HEK293T (cell line): Measurements from ENCODE around the gene CLEC18C.
"Not testable (repeated sequence)": the region's sequence is repeated elsewhere in the genome, so short reads cannot be mapped to it uniquely, and the experiment has no call there.

Experiments used
- CTCF ChIA-PET: fragments of 350-600 bp; formaldehyde crosslinking; extraction: SDS; loops from one replicate; lab custom pipeline; 2021; ENCODE audit warnings: antibody characterized with exemption, inconsistent platforms; lab: Yijun Ruan, JAX
- POLR2A ChIA-PET: fragments of 350-600 bp; formaldehyde crosslinking; extraction: SDS; loops from one replicate; lab custom pipeline; 2020; ENCODE audit warnings: antibody characterized with exemption, inconsistent platforms; lab: Yijun Ruan, JAX
- DNase-seq: peaks from one replicate; pipeline ENCODE4 v3.0.0; 2012; ENCODE audit warnings: mixed read lengths; ENCODE audit errors: extremely low spot score
- ARNT ChIP-seq: fragments of 450-650 bp; IDR thresholded peaks from 2 replicates; pipeline ENCODE4 v1.6.1; 2017; ENCODE audit warnings: mild to moderate bottlenecking
- BHLHE40 ChIP-seq: fragments of 450-650 bp; IDR thresholded peaks from 2 replicates; pipeline ENCODE4 v1.6.1; 2016; ENCODE audit warnings: mild to moderate bottlenecking, moderate library complexity, borderline replicate concordance
- CTBP1 ChIP-seq: fragments of 450-650 bp; IDR thresholded peaks from 2 replicates; pipeline ENCODE4 v1.6.1; 2016; ENCODE audit warnings: borderline replicate concordance
- ELF4 ChIP-seq: fragments of 450-650 bp; IDR thresholded peaks from 2 replicates; pipeline ENCODE4 v1.6.1; 2017; ENCODE audit warnings: antibody characterized with exemption
- FOXA1 ChIP-seq: fragments of 450-650 bp; IDR thresholded peaks from 2 replicates; pipeline ENCODE4 v1.6.1; 2016; ENCODE audit warnings: mild to moderate bottlenecking
- FOXK2 ChIP-seq: fragments of 450-650 bp; IDR thresholded peaks from 2 replicates; pipeline ENCODE4 v1.6.1; 2016; ENCODE audit warnings: mild to moderate bottlenecking
- FOXM1 ChIP-seq: fragments of 450-650 bp; IDR thresholded peaks from 2 replicates; pipeline ENCODE4 v1.6.1; 2017; ENCODE audit warnings: mild to moderate bottlenecking, borderline replicate concordance
- HDGF ChIP-seq: fragments of 450-650 bp; IDR thresholded peaks from 2 replicates; pipeline ENCODE4 v1.6.1; 2017; ENCODE audit warnings: antibody characterized with exemption, borderline replicate concordance
- L3MBTL2 ChIP-seq: fragments of 450-650 bp; conservative IDR thresholded peaks from 2 replicates; pipeline ENCODE4 v1.6.1; 2016; ENCODE audit warnings: mild to moderate bottlenecking
- LEF1 ChIP-seq: fragments of 450-650 bp; IDR thresholded peaks from 2 replicates; pipeline ENCODE4 v1.6.1; 2017; ENCODE audit warnings: mild to moderate bottlenecking, borderline replicate concordance
- NFRKB ChIP-seq: fragments of 450-650 bp; IDR thresholded peaks from 2 replicates; pipeline ENCODE4 v1.6.1; 2016; ENCODE audit warnings: mild to moderate bottlenecking, moderate library complexity
- SP1 ChIP-seq: fragments of 450-650 bp; IDR thresholded peaks from 2 replicates; pipeline ENCODE4 v1.6.1; 2017
- SUZ12 ChIP-seq: fragments of 450-650 bp; IDR thresholded peaks from 2 replicates; pipeline ENCODE4 v1.6.1; 2016; ENCODE audit warnings: mild to moderate bottlenecking
- TARDBP ChIP-seq: fragments of 450-650 bp; IDR thresholded peaks from 2 replicates; pipeline ENCODE4 v1.6.1; 2016
- ZNF384 ChIP-seq: fragments of 450-650 bp; IDR thresholded peaks from 2 replicates; pipeline ENCODE4 v1.6.1; 2016
- TF ChIP-seq, protein P1 (sequence below): fragments of 450-650 bp; IDR thresholded peaks from 2 replicates; pipeline ENCODE4 v1.6.1; 2016

CLEC18C gene

DNA sequence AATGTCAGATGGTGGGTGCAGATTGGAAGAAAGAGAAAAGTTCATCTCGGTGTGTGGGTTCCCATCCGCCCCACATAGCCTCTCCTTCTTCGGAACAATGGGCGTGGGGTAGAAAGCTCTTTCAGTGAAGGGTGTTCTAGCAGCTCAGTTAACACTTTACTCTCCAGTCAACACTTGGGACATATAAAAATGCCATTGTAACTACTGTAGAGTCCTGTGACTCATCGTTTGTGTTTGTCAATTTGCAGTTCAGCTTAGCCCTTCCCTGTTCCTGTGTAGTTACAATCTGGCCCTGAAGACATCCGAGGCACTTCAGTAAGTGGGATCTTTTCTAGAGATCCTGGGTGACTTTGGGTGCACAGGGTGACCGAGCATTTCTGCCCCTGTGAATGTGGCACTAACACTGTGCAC is 11.5 kb upstream of the CLEC18C start:
- peak; percentile 5 for DNase-seq
- CTCF ChIA-PET = no interaction called here
- TF ChIP-seq FOXA1 (no peak), SP1 (no peak), ELF4 (no peak), BHLHE40 (no peak), ZNF384 (no peak), SUZ12 (no peak), FOXK2 (no peak), HDGF (no peak), FOXM1 (no peak), L3MBTL2 (no peak), NFRKB (no peak), CTBP1 (no peak), ARNT (no peak), TARDBP (no peak), LEF1 (no peak)
- TF ChIP-seq, protein P1, sequence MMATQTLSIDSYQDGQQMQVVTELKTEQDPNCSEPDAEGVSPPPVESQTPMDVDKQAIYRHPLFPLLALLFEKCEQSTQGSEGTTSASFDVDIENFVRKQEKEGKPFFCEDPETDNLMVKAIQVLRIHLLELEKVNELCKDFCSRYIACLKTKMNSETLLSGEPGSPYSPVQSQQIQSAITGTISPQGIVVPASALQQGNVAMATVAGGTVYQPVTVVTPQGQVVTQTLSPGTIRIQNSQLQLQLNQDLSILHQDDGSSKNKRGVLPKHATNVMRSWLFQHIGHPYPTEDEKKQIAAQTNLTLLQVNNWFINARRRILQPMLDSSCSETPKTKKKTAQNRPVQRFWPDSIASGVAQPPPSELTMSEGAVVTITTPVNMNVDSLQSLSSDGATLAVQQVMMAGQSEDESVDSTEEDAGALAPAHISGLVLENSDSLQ = no peak
- POLR2A ChIA-PET = no interaction called here

DNA sequence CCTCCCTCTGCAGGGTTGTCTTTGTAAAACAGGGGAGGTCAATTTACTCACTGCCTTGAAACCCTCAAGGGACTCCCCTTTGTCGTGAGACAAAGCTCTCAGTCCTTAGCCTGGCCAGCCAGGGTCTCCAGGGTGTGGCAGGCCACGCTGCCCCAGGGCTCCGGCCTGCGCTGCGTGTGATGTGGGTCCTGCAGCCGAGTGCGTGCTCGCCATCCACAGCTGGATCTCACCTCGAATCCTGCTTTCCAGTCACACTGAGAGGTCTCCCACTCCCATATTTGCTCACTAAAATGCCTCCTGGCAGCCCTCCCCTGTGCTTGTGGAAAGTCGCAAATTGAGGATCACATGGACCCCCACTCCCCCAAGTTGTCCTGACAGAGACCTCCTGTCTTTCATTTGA is 10.0 kb upstream of the CLEC18C start:
- ChIA-PET CTCF (no interaction called here), POLR2A (no interaction called here)
- no peak for TF ChIP-seq SP1
- no peak for TF ChIP-seq BHLHE40
- TF ChIP-seq, protein P1 = no peak
- no peak for TF ChIP-seq FOXA1
- TF ChIP-seq ZNF384 = no peak
- TF ChIP-seq SUZ12 = no peak
- no peak for DNase-seq

DNA sequence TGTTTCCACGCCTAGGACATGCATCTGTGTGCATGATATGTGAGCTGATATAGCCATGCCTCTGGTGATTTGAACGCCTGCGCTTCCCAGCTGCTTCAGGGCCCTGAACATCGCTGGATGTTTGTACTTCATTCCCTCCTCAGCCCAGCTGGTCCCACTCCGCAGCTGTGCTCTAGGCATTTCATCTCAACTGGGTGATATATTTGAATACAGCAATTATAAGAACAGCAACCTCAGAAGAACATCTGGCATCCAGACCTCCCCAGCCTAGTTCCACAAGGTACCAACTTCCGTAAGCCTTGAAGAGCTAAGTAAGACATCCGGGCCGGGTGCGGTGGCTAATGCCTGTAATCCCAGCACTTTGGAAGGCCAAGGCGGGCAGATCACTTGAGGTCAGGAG is 6.9 kb upstream of the CLEC18C start:
- CTCF ChIA-PET = interaction anchor here (0.6 to 0.7 kb wide), 2 partner anchors 319 to 384 kb away, joined by 3 to 4 read pairs; no protein-coding TSS in a partner anchor
- DNase-seq, POLR2A ChIA-PET: not testable (repeated sequence)

DNA sequence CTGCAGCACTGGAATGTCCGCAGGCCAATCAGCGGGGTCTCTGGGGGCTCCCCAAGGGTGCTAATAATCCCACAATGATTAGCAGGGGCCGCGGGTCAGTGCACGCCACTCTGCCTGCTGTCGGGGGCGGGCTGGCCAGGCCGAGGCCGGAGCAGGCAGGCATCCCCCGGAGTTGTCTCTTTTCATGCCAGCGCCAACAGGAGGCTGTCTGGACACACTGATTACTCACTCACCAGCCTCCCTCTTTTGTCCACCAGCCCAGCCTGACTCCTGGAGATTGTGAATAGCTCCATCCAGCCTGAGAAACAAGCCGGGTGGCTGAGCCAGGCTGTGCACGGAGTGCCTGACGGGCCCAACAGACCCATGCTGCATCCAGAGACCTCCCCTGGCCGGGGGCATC is 329 bp downstream of the CLEC18C start:
- POLR2A ChIA-PET, CTCF ChIA-PET: not testable (repeated sequence)

DNA sequence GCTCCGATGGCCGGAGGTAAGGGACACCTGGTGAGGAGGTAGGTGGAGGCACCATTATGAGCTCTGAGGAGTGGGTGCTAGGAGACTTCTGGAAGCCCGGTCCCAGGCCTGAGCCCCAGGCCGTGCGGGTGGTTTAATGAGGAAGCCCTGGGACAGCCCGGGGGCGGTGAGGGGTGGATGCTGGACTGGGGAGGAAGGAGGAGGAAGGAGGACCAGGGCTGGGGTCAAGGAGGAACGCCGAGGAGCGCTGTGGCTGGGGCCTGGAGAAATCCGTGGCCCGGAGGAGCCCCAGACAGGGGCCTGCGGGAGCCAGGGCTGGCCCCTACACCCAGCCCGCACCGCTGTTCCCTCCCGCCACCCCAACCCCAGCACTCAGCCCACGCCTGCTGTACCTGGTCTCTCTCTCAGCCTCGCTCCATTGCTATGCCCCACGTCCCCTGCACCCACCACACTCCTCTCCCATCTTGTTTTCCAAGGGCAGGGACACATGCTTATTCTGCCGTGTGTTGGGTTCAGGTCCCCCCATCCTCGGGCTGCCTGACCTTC is 873 bp downstream of the CLEC18C start:
- DNase-seq, CTCF ChIA-PET, POLR2A ChIA-PET: not testable (repeated sequence)

More for the DNA sequence above, 329 bp downstream of the CLEC18C start:
- not testable (repeated sequence) for DNase-seq

DNA sequence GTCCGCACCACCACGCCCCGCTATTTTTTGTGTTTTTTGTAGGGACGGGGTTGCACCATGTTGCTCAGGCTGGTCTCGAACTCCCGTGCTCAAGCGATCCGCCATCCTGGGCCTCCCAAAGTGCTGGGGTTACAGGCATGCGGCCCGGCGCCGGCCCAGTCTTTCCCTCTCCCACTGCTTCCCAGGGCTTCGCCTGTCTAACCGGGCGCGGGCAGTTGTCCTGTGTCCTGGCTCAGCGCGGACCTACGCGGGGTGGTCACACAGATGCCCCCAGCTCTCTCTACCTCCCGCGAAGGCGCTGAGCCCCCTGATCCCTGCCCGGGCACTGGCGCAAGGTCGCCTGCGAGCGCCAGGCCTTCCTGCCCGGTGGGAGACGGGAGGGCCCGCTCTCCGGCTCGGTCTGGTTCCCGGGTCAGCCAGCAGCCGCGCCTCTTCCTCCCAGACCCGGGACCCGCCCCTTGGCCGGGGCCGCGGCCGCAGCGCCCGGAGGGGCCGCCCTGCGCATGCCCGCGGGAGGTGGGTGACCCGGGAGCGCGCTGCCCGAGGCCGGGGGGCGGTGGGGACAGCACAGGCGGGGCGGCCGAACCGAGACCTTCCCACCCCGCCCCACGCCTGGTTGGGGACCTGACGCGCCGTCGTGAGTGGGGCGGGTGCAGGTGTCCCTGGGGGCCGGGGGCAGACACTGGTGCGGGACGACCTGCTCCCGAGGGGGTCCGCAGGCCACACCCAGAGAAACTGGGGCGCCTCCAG is 14.4 kb downstream of the CLEC18C start:
- CTCF ChIA-PET, POLR2A ChIA-PET, DNase-seq: not testable (repeated sequence)

DNA sequence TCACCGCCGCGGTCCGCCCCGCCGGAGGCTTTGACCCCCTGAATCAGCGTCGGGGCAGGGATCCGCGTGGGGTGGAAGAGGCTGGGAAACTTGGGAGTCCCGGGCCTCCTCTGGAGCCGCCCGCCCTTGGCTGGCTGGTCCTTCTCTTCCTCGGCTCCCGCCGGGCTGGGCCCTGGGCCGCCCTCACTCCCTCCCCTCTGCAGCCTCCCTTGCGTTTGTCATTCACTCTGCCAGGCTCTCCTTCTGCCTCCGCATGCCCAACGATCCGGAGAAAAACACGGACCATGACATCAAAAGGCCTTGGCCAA is 15.0 kb downstream of the CLEC18C start:
- POLR2A ChIA-PET, CTCF ChIA-PET, DNase-seq: not testable (repeated sequence)

DNA sequence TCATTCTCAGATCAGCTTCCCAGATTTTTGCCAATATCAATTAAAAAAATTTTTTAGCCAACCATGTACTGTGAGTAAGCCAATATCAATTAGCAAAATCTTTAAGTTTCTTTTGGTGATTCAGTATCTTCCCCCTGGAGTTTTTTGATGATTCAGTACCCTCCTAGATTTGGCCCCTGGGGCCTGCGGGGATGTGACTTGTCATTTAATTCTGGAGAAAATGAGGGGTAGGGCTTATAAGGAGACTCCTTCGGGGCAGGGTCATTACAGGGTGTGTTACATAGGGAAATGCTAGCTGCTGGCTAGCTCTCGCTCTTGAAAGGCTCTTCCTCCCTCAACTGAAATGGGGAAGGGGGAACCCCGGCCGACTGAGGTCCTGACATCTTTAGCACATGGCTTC is 17.0 kb downstream of the CLEC18C start:
- CTCF ChIA-PET, POLR2A ChIA-PET, DNase-seq: not testable (repeated sequence)

DNA sequence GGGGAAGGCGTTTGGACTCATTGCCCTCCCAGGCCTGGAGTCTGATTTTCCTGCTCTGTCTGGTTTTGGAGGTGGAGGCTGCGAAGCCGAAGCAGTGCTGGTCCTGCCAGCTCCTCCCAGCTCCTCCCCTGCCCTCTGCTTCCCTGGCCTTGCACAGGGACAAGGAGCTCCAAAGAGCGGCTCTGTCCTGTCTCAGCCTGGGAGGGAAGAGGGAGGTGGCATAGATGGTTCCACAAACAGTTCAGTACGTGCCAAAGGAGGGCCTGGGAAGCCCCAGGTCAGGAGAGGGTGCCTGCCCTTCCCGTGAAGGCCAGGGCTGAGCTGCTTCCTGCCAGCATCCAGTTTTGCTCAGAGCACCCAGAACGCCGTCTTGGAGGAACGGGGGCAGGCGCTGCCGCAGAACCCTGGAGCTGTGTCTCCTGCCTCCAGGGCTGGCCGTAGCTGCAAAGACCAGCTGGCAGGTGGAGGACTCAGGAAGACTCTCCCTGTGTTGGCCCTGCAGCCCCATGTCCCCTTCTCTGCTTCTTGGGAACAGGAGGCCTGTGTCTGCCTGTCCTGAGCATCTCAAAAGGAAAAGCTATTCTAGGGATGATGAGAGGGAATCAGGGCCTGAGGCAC is 23.2 kb downstream of the CLEC18C start:
- CTCF ChIA-PET, POLR2A ChIA-PET, DNase-seq: not testable (repeated sequence)

DNA sequence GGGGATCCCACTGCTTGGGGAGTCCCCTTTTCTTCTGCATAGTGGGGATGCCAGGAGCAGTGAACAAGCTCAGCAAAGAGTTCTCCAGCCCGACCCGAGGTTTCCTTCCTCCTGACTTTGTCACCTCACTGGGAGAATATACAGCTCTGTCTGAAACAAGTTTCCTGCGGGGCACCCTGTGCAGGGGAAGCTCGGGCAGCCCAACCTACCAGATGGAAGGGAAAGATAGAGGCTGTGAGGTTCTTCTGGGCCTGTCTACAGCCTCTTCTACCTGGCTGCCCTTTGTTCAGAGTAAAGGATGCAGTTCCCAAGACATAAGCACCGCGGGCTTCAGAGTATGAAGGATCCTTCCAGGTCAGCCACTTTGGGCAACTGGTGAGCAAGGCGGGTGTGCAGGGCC is 24.0 kb downstream of the CLEC18C start:
- DNase-seq, POLR2A ChIA-PET, CTCF ChIA-PET: not testable (repeated sequence)

DNA sequence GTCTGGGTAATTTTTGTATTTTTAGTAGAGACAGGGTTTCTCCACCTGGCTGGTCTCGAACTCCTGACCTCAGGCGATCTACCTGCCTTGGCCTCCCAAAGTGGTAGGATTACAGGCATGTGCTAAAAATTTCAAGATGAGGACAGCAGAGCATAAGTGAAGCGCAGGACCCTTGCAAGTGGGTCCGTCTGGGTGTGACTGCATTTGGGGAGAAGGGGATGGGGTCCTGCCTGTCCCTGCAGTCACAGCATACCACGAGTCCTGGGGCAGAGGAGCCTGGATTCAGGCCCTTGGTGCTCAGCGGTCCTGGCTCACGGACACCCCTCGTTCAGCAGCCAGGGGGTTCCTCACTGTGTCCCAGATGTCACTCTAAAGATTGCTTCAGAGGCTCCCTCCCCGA is 24.6 kb downstream of the CLEC18C start:
- CTCF ChIA-PET, DNase-seq, POLR2A ChIA-PET: not testable (repeated sequence)

DNA sequence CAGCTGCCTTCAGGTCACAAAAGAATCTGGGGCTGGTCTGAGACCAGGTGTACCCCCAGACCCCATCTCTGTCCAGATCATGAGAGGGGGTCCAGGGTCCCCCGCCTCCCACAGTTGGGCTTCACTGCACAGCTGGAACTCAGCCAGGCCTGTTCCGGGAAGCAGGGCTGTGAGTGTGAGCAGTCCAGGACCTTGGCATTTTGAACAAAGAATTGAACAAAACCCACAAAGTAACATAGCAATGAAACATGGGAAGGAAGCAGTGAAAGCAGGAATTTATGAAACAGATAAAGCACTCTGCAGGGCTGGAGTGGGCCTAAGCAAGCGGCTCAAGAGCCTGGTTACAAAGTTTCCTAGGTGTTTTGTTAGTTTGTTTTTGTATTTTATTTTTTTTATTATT is 25.1 kb downstream of the CLEC18C start:
- DNase-seq, POLR2A ChIA-PET, CTCF ChIA-PET: not testable (repeated sequence)

DNA sequence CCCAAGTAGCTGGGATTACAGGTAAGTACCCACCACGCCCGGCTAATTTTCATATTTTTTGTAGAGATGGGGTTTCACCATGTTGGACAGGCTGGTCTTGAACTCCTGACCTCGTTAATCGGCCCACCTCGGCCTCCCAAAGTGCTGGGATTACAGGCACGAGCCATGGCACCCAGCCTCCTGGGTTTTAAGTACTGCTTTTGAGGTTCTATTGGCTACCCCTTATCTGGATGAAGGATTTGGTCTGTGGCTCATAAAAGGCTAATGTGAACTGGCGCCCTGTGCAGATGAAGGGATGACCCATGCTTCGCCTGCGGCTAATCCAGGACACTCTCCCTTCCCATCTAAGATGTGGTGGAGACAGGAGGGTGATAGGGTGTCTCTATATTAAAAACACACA is 25.6 kb downstream of the CLEC18C start:
- CTCF ChIA-PET, POLR2A ChIA-PET, DNase-seq: not testable (repeated sequence)

DNA sequence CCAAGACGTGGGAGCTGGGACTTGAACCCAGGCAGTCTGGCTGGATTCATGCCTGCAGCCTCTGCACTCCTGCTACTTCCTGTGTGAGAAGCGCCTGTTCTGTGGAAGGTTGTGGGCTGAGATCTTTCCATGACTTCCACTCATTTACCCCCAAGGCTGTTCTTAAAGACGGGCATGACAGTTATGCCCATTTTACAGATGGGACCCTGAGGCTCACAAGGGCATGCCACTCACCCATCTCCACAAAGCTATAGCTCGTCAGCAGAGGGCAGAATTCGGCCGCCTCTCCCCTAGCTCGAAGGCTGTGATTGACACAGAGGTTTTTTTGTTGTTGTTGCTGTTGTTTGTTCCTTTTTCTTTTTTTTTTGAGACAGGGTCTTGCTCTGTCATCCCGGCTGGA is 26.5 kb downstream of the CLEC18C start:
- CTCF ChIA-PET, POLR2A ChIA-PET, DNase-seq: not testable (repeated sequence)
